OCI-LY3 (cell line): ENCODE data around the gene HAPSTR1.

Source experiments
- CTCF ChIP-seq: fragments of 200-600, 300-600 bp; sonication (generic); IDR thresholded peaks from 2 replicates; pipeline ENCODE4 v1.5.1; 2014; ENCODE audit warnings: antibody characterized with exemption, low read length, low read depth
- EZH2phosphoT487 ChIP-seq: fragments of 200-600 bp; shearing (Covaris generic); IDR thresholded peaks from 2 replicates; pipeline ENCODE4 v1.6.1; 2018; ENCODE audit warnings: antibody characterized with exemption, mixed run types, low read depth

GRCh38 chr16:9058211-9058610 is 33.2 kb upstream of the HAPSTR1 start:
- no peak for TF ChIP-seq CTCF
- TF ChIP-seq EZH2phosphoT487 = no peak
